BLaER1 treated with 17β-estradiol and CSF1 and Interleukin-3, amounts not matched to agents 10 nM and 100 nM (cell line): ENCODE measurements around the gene PPP1R18.

Experiments used
- H3K27ac ChIP-seq, 11 experiments: shearing (Covaris generic); formaldehyde crosslinking; 2 replicates each; pipeline ENCODE4 v1.8.1; 2022
- H3K27me3 ChIP-seq, 11 experiments: shearing (Covaris generic); formaldehyde crosslinking; 2 replicates each; pipeline ENCODE4 v1.8.1; 2022
- H3K36me3 ChIP-seq, 11 experiments: shearing (Covaris generic); formaldehyde crosslinking; 2 replicates each; pipeline ENCODE4 v1.8.1; 2022
- H3K4me1 ChIP-seq, 10 experiments: shearing (Covaris generic); formaldehyde crosslinking; 2 replicates each; pipeline ENCODE4 v1.8.1; 2022
- H3K4me2 ChIP-seq, 11 experiments: shearing (Covaris generic); formaldehyde crosslinking; 2 replicates each; pipeline ENCODE4 v1.8.1; 2022
- H3K4me3 ChIP-seq, 10 experiments: shearing (Covaris generic); formaldehyde crosslinking; 2 replicates each; pipeline ENCODE4 v1.8.1; 2022
- H3K9ac ChIP-seq, 11 experiments: shearing (Covaris generic); formaldehyde crosslinking; 2 replicates each; pipeline ENCODE4 v1.8.1; 2022
- H3K9me3 ChIP-seq, 11 experiments: shearing (Covaris generic); formaldehyde crosslinking; replicated peaks in 1 of 11; 2 replicates each; pipeline ENCODE4 v1.8.1; 2022
- H4K20me1 ChIP-seq, 11 experiments: shearing (Covaris generic); formaldehyde crosslinking; 2 replicates each; pipeline ENCODE4 v1.8.1; 2022
- Cebpa-rat ChIP-seq, 11 experiments: shearing (Covaris generic); IDR thresholded peaks; 2 replicates each; pipeline ENCODE4 v1.8.1; 2022

PPP1R18 gene

DNA sequence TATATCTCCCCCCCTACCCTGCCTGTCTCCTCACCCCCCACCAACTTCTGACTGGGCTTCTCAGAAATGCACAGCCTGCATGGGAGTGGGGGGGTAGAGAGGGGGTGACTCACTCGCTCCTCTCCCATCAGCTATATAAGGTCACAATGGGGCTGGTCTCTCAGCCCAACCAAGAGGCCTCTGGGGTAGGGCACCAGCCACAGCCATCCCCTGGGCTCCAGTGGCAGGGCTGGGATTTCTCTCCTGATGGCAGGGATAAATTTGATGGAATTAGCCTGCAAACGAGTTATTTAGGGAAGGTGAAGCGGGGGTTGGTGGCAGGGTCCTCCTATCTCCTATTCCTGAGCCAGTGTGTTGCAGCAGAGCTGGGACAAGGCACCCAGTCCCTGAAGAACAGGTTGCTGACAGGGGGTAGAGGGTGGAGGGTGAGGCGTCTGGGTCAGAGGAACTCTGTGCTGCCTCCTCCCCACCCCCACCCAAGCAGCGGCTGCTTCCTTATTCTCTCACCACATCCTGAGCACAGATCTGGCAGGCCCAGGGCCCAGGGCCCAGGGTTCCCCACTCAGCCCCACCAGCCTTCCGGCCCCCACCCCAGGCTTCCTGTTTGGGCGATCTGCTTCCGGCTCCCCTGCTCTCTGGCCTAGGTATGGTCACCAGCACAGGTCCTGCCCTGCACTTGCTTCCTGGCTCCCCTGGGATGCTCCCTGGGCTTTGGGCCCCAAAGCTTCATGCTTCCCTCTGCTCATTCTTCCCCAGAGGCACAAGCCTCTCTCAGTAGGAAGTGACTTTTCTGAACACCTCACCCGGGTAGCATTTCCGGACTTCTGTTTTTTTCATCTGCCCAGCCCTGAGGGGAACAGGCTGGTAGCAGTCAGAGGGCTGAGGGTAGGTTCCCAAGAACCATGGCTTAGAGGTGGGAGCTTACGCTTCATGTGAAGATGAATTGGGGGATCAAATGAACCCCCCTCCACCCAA, 4.0 kb downstream of the PPP1R18 start:
- no peaks in the 10 kb centered on the region for H3K9me3 ChIP-seq
- peak overlapping the region; percentile 91 to 100 (median 99) for H3K9ac ChIP-seq
- H3K4me2 ChIP-seq, result peak overlapping the region; percentile 90 to 100 (median 98)
- TF ChIP-seq Cebpa-rat (IDR thresholded peaks at IDR 0.05), result no peak
- no peaks in the 10 kb centered on the region for H3K27me3 ChIP-seq
- H3K4me1 ChIP-seq, result peaks cover 15 to 44% (median 38%) of the 10 kb centered on the region in 10 experiments
- peaks cover 43 to 74% (median 71%) of the 10 kb centered on the region in 11 experiments for H3K36me3 ChIP-seq
- peak overlapping the region; percentile 83 to 100 (median 96) for H3K4me3 ChIP-seq
- H3K27ac ChIP-seq, result peak overlapping the region; percentile 78 to 100 (median 99)
- peaks cover 60 to 85% (median 75%) of the 10 kb centered on the region in 11 experiments for H4K20me1 ChIP-seq

DNA sequence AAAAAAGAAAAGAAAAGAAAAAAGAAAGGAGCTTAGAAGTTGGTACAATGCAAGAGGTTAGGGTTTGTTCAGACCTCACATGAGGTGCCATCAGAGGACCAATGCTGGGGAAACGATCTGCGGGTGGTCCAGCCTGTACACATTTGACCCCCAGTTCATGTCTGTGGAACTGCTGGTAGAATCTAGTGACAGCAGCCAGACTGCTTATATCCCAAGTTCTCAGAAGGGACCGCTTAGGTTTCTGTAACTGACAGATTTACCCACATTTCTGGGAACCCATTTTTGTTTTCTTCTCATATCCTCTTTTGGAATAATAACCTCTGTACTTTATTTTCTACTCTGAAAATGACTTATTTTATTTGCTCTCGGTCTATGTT, 4.7 kb downstream of the PPP1R18 start:
- Histone ChIP-seq H3K27me3 (no peaks in the 10 kb centered on the region), H3K9ac (peak overlapping the region; percentile 91 to 100 (median 99)), H4K20me1 (peaks cover 67 to 91% (median 82%) of the 10 kb centered on the region in 11 experiments), H3K36me3 (peaks cover 50 to 81% (median 78%) of the 10 kb centered on the region in 11 experiments), H3K4me1 (peaks cover 20 to 50% (median 45%) of the 10 kb centered on the region in 10 experiments), H3K27ac (peak overlapping the region; percentile 78 to 100 (median 99)), H3K4me3 (peak overlapping the region; percentile 83 to 100 (median 96)), H3K9me3 (no peaks in the 10 kb centered on the region), H3K4me2 (peak overlapping the region; percentile 90 to 100 (median 98))
- TF ChIP-seq Cebpa-rat (IDR thresholded peaks at IDR 0.05), result no peak

DNA sequence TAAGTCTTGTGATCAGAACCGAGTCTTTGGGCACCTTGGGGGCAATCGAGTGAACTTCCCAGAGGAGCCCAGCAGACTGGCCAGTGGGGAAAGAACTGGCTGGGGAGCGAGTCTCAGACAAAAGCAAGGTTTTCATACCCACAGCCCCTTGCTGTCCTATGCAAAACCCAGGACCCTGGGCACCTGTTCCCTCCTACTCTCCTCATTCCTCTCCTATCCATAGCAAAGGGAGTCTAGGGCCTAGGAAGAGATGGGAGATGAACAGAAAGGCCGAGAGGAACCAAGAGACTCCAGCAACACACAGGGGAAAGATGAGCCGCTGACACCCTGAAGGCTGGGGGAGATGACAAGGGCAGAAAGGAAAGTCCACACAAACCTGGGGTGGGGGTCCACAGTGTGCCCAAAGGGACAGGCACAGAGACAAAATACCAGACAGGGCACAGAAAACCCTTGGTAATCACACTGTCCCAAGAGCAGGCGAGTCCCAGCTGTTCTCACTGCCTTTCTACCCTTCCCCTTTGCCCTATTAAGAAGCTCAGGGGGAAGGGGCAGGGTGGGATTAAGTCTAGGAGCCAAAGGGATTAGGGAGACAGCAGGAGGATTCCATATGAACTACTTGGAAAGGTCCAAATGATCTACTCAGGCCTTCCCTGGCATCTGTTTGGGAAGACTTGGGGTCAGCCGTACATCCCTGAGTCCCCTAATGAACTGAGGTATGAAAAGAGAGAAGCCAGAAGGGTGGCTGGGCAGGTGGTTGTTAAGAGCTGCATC, 6.5 kb downstream of the PPP1R18 start:
- Histone ChIP-seq H3K27ac (peak overlapping the region; percentile 0 to 100 (median 99); a peak in 19 of 22 replicates), H3K27me3 (no peaks in the 10 kb centered on the region), H3K9ac (peak overlapping the region; percentile 91 to 100 (median 99)), H3K36me3 (peaks cover 62 to 85% (median 82%) of the 10 kb centered on the region in 11 experiments), H3K9me3 (no peaks in the 10 kb centered on the region), H3K4me3 (peak overlapping the region; percentile 83 to 100 (median 96)), H3K4me1 (peaks cover 29 to 63% (median 57%) of the 10 kb centered on the region in 10 experiments), H4K20me1 (peaks cover 69 to 91% (median 85%) of the 10 kb centered on the region in 11 experiments), H3K4me2 (peak overlapping the region; percentile 90 to 100 (median 98))
- TF ChIP-seq Cebpa-rat (IDR thresholded peaks at IDR 0.05), result no peak

DNA sequence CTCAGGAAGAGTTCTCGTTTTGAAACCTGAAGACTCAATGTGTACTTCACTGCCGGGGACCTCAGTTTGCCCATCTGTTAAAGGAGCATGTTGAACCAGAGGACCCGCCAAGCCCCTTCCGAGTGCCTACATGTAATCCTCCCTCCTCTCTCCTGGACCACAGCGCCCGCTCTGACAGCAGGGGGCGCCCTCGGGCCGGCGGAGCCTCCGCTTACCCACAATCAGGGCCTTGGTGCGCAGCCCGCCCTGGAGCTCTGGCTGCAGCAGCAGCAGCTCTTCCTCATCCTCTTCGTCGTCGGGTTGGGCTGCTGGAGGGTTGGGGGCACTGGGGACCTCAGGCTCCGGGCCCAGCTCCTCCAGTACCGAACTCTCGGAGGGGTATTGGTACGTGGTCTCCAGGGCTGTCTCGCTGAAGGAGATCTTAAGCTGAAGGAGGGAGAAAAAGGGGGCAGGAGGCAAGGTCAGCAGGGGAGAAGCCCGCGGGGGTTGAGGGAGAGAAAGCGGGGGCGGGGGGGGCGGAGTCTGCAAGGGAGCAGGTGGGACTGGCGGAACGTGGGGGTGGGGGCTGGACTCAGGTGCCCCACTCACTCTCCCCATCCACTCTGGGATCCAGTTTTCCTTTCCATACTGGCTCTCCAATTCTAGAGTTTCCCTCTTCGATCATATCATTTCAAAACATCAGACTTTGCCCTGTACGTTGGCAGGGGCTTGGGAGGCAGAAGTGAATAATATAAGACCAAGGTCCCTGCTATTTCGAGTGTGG, 7.3 kb downstream of the PPP1R18 start:
- Histone ChIP-seq H3K36me3 (peaks cover 62 to 79% (median 75%) of the 10 kb centered on the region in 11 experiments), H3K4me2 (peak overlapping the region; percentile 90 to 100 (median 98)), H3K9ac (peak overlapping the region; percentile 91 to 100 (median 99)), H3K4me1 (peaks cover 31 to 69% (median 59%) of the 10 kb centered on the region in 10 experiments), H3K9me3 (no peaks in the 10 kb centered on the region), H4K20me1 (peaks cover 69 to 85% (median 80%) of the 10 kb centered on the region in 11 experiments), H3K4me3 (peak overlapping the region; percentile 83 to 100 (median 96)), H3K27ac (peak overlapping the region; percentile 0 to 100 (median 99); a peak in 19 of 22 replicates), H3K27me3 (no peaks in the 10 kb centered on the region)
- no peak for TF ChIP-seq Cebpa-rat (IDR thresholded peaks at IDR 0.05)

DNA sequence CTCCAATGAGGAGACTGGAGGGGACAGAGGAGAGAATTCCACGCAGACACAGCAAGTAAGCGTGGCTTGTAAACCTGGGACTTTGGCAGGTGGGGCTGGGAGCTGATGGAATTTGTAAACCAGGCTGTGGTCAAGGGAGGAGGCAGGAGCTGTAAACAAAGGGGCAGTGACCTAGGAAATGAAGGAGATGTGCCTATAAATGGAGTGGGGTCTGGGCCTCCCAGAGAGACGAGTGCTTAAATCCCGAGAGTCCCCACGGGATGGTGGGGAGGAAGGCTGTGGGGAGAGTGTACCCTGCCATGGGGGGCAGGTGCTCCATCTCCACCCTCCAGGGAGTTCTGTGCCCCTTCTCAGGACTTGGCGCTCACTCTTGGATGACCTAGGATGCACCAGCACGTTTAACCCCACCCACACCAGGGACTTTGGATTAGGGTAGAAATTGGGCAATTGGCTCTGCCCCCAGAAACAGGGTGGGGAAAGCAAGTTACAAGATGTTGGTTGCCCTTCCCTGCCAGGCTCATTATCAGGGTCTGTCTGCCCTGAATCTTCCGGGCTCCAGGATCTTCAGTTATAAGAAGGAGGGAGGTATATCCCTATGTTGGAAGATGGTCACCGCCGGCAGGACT, 9.7 kb downstream of the PPP1R18 start:
- Histone ChIP-seq H3K27ac (peak overlapping the region in 6 of 11 experiments; percentile 14 to 42 (median 29); a peak in 7 of 22 replicates), H4K20me1 (peaks cover 59 to 72% (median 68%) of the 10 kb centered on the region in 11 experiments), H3K27me3 (no peaks in the 10 kb centered on the region), H3K36me3 (peaks cover 54 to 62% (median 58%) of the 10 kb centered on the region in 11 experiments), H3K9ac (peak overlapping the region in 10 of 11 experiments; percentile 18 to 99 (median 54); a peak in 16 of 22 replicates), H3K4me1 (peaks cover 44 to 84% (median 68%) of the 10 kb centered on the region in 10 experiments), H3K9me3 (no peaks in the 10 kb centered on the region), H3K4me2 (peak overlapping the region; percentile 20 to 100 (median 94); a peak in 17 of 22 replicates), H3K4me3 (no peak overlapping the region; a peak in 1 of 20 replicates)
- no peak for TF ChIP-seq Cebpa-rat (IDR thresholded peaks at IDR 0.05)

DNA sequence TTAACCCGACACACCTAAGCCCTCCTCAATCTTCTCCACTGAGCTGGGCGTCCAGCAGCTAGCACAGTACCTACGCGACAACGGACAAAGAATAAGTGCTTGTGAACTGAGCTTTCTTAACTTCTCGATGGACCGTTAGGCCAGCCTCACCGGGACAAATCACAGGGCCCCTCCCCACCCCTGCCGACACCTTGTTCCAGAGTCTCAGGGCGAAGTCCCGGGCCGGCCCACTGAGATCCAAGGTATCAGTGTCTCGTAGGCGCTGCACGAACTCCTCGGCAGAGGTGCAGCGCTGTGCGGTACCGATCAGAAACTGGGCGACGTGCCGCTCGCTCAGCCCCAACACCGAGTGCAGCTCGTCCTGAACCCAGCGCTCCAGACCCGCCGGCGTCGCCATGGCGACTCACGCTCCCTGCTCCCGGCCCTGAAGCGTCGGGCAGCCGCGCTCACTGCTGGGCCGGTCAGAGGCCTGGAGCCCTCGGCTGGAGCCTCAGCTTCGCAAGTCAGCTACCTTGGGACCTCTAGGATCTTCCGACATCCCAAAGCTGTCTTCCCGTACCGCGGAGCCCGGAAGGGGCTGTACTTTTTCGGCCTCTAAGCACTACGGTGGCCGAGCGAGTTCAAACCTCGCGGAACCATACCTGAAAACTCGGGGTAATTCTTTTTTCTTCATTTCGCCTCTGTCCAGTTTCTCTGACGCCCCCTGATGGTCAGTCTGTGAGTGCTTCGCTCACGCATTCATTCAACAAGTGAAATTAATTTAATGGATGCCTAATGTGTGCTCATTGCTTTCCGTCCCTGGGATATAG, 13.8 kb downstream of the PPP1R18 start, which contains the start of gene DHX16:
Gene DHX16 (minus strand): TSS at position 562 of the 809 bp plus-strand sequence. CDS start 165 bp downstream, at position 397.
- peaks cover 46 to 56% (median 54%) of the 10 kb centered on the region in 11 experiments for H3K36me3 ChIP-seq

More for the DNA sequence above, 13.8 kb downstream of the PPP1R18 start, which contains the start of gene DHX16:
- no peak for TF ChIP-seq Cebpa-rat (IDR thresholded peaks at IDR 0.05)
- peaks cover 35 to 65% (median 51%) of the 10 kb centered on the region in 10 experiments for H3K4me1 ChIP-seq
- peak within 1 kb of the TSS; percentile 79 to 91 (median 88) for H3K9ac ChIP-seq
- H3K9me3 ChIP-seq, result no peaks in the 10 kb centered on the region
- H3K4me3 ChIP-seq, result peak within 1 kb of the TSS; percentile 78 to 99 (median 85)
- no peaks in the 10 kb centered on the region for H3K27me3 ChIP-seq
- peak within 1 kb of the TSS; percentile 80 to 96 (median 91) for H3K4me2 ChIP-seq
- H3K27ac ChIP-seq, result peak within 1 kb of the TSS; percentile 61 to 83 (median 72)
- peaks cover 18 to 50% (median 34%) of the 10 kb centered on the region in 11 experiments for H4K20me1 ChIP-seq
